Sigmoid colon (tissue), 7 donors: ENCODE results near the gene TEX44. TPM values are rescaled to one million over a fixed set of nuclear protein-coding genes. Genes with fewer than 3 reads are reported as not detected.
"Not testable (repeated sequence)": the region's sequence is repeated elsewhere in the genome, so short reads cannot be mapped to it uniquely, and the experiment has no call there.

Source experiments
- DNase-seq: peaks from one replicate; pipeline ENCODE4 v3.0.0-alpha.2; 2019
- H3K27ac ChIP-seq, 4 donors: fragments of 200-600 bp; sonication (generic); one replicate each; pipeline ENCODE4 v1.5.1; 2016 to 2019; ENCODE audit warnings: mild to moderate bottlenecking in 1 of 4
- H3K27me3 ChIP-seq, 3 donors: fragments of 200-600 bp; sonication (generic); one replicate each; pipeline ENCODE4 v1.5.1; 2019; ENCODE audit warnings: mild to moderate bottlenecking in 1 of 3
- H3K36me3 ChIP-seq, 4 donors: fragments of 200-600 bp; sonication (generic); one replicate each; pipeline ENCODE4 v1.5.1; 2016 to 2019
- H3K4me1 ChIP-seq, 4 donors: fragments of 200-600 bp; sonication (generic); one replicate each; pipeline ENCODE4 v1.5.1; 2017 to 2019
- H3K4me3 ChIP-seq, 4 donors: fragments of 200-600 bp; sonication (generic); one replicate each; pipeline ENCODE4 v1.5.1; 2017 to 2019; ENCODE audit warnings: mild to moderate bottlenecking in 2 of 4, moderate library complexity in 1 of 4
- H3K9me3 ChIP-seq, 4 donors: fragments of 200-600 bp in 3 of 4; sonication (generic) in 3 of 4; one replicate each; pipeline versions ENCODE4 v1.5.1 to v1.6.1; 2013 to 2019
- CTCF ChIP-seq, 4 experiments: fragments of 450-650 bp in 3 of 4; fragments of 200-600 bp in 1 of 4; IDR thresholded peaks; one replicate each; pipeline ENCODE4 v1.5.1; 2016 to 2019; ENCODE audit warnings: antibody characterized with exemption in 4 of 4, mild to moderate bottlenecking in 3 of 4, moderate library complexity in 2 of 4
- EP300 ChIP-seq, 4 donors: sonication (generic); formaldehyde crosslinking; IDR thresholded peaks; one replicate each; pipeline ENCODE4 v1.6.1; 2017; ENCODE audit warnings: antibody characterized with exemption in 4 of 4
- POLR2A ChIP-seq, 2 donors: fragments of 450-650 bp; IDR thresholded peaks; one replicate each; pipeline ENCODE4 v1.6.1; 2016; ENCODE audit warnings: antibody characterized with exemption in 2 of 2, mild to moderate bottlenecking in 2 of 2, moderate library complexity in 2 of 2
- POLR2AphosphoS5 ChIP-seq, 4 donors: sonication (generic); formaldehyde crosslinking; IDR thresholded peaks; one replicate each; pipeline ENCODE4 v1.6.1; 2017; ENCODE audit warnings: antibody characterized with exemption in 4 of 4
- WGBS, 2 donors: extraction: QIAGEN DNeasy Blood & Tissue Kit; methylation state at CpG; one replicate each; pipeline ENCODE4 v1.1.7; 2013; 5-methylcytosine and 5-hydroxymethylcytosine counted together
- intact Hi-C: fragments of 100-400 bp; cut with DNase I; formaldehyde crosslinking; loops from one replicate; pipeline ENCODE4 v1.15.1; 2023
- polyA plus RNA-seq, 3 donors: library from polyadenylated mRNA; stranded (reverse); fragments of 200-250 nt; gene quantifications; one replicate each; pipeline ENCODE4 v1.2.3, GENCODE V29; 2013
- total RNA-seq, 4 donors: library from RNA; depleted of rRNA; stranded (reverse); fragments of >200 nt; gene quantifications; one replicate each; pipeline ENCODE4 v1.1.0, GENCODE V29; 2016
- donor health status: healthy with polysubstance abuse.
- donor health status: Bipolar disorder and iron deficiency.
- donor health status: healthy.

The TEX44 gene
- total and polyA plus RNA-seq, 7 donors, result not detected

GRCh38 chr2:231576465-231576864 lies 16.2 kb upstream of the TEX44 start:
- TF ChIP-seq POLR2AphosphoS5 (IDR thresholded peaks at IDR 0.05) (no peak), POLR2A (IDR thresholded peaks at IDR 0.05) (no peak), CTCF (IDR thresholded peaks at IDR 0.05) (no peak), EP300 (IDR thresholded peaks at IDR 0.05) (no peak)
- DNase-seq, result no peak
- 90 to 91% methylated on average over 4 of the region's 4 CpGs for WGBS, 2 donors
- Histone ChIP-seq H3K27ac (no peak overlapping the region), H3K9me3 (no peaks in the 10 kb centered on the region), H3K4me3 (no peak overlapping the region), H3K27me3 (no peaks in the 10 kb centered on the region), H3K4me1 (no peaks in the 10 kb centered on the region), H3K36me3 (no peaks in the 10 kb centered on the region)
- intact Hi-C loops, result no loop called here

GRCh38 chr2:231578655-231579054 lies 14.0 kb upstream of the TEX44 start:
- DNase-seq, intact Hi-C loops: not testable (repeated sequence)
- WGBS, 2 donors, result 98 to 100% methylated on average over 2 of the region's 2 CpGs

GRCh38 chr2:231579560-231579959 lies 13.1 kb upstream of the TEX44 start:
- Histone ChIP-seq H3K27me3 (no peaks in the 10 kb centered on the region), H3K36me3 (no peaks in the 10 kb centered on the region), H3K4me3 (no peak overlapping the region), H3K27ac (no peak overlapping the region), H3K9me3 (no peaks in the 10 kb centered on the region), H3K4me1 (no peaks in the 10 kb centered on the region)
- DNase-seq, result no peak
- 92 to 96% methylated on average over 3 of the region's 3 CpGs for WGBS, 2 donors
- TF ChIP-seq CTCF (IDR thresholded peaks at IDR 0.05) (no peak), EP300 (IDR thresholded peaks at IDR 0.05) (no peak), POLR2AphosphoS5 (IDR thresholded peaks at IDR 0.05) (no peak), POLR2A (IDR thresholded peaks at IDR 0.05) (no peak)
- intact Hi-C loops, result no loop called here

More at GRCh38 chr2:231578655-231579054, 14.0 kb upstream of the TEX44 start:
- H3K4me1 ChIP-seq, H3K36me3 ChIP-seq, H3K27ac ChIP-seq, H3K4me3 ChIP-seq, H3K9me3 ChIP-seq, H3K27me3 ChIP-seq: not testable (repeated sequence)

GRCh38 chr2:231581328-231581727 lies 11.3 kb upstream of the TEX44 start:
- Histone ChIP-seq H3K4me3 (no peak overlapping the region), H3K9me3 (no peaks in the 10 kb centered on the region), H3K27me3 (no peaks in the 10 kb centered on the region), H3K4me1 (no peaks in the 10 kb centered on the region), H3K36me3 (no peaks in the 10 kb centered on the region), H3K27ac (no peak overlapping the region)
- TF ChIP-seq POLR2A (IDR thresholded peaks at IDR 0.05) (no peak), CTCF (IDR thresholded peaks at IDR 0.05) (no peak), EP300 (IDR thresholded peaks at IDR 0.05) (no peak), POLR2AphosphoS5 (IDR thresholded peaks at IDR 0.05) (no peak)
- DNase-seq, result no peak
- intact Hi-C loops, result no loop called here
- 71 to 81% methylated on average over 4 of the region's 4 CpGs for WGBS, 2 donors

GRCh38 chr2:231583982-231584381 lies 8.7 kb upstream of the TEX44 start:
- 77 to 81% methylated on average over 11 of the region's 11 CpGs for WGBS, 2 donors
- intact Hi-C loops, result no loop called here

GRCh38 chr2:231587744-231588143 lies 4.9 kb upstream of the TEX44 start:
- H3K4me1 ChIP-seq, H3K4me3 ChIP-seq, DNase-seq, intact Hi-C loops, H3K27ac ChIP-seq, H3K9me3 ChIP-seq, H3K36me3 ChIP-seq, H3K27me3 ChIP-seq: not testable (repeated sequence)
- WGBS, 2 donors, result 97 to 98% methylated on average over 1 of the region's 1 CpG

More at GRCh38 chr2:231583982-231584381, 8.7 kb upstream of the TEX44 start:
- DNase-seq, result no peak
- no peak overlapping the region for H3K27ac ChIP-seq
- H3K9me3 ChIP-seq, result no peaks in the 10 kb centered on the region
- H3K4me1 ChIP-seq, result no peaks in the 10 kb centered on the region
- TF ChIP-seq POLR2A (IDR thresholded peaks at IDR 0.05), result no peak
- TF ChIP-seq CTCF (IDR thresholded peaks at IDR 0.05), result no peak
- TF ChIP-seq POLR2AphosphoS5 (IDR thresholded peaks at IDR 0.05), result no peak
- TF ChIP-seq EP300 (IDR thresholded peaks at IDR 0.05), result no peak
- no peak overlapping the region for H3K4me3 ChIP-seq
- no peaks in the 10 kb centered on the region for H3K36me3 ChIP-seq
- H3K27me3 ChIP-seq, result no peaks in the 10 kb centered on the region
